Measurements from ENCODE around the gene C2CD2.

C2CD2 gene

DNA sequence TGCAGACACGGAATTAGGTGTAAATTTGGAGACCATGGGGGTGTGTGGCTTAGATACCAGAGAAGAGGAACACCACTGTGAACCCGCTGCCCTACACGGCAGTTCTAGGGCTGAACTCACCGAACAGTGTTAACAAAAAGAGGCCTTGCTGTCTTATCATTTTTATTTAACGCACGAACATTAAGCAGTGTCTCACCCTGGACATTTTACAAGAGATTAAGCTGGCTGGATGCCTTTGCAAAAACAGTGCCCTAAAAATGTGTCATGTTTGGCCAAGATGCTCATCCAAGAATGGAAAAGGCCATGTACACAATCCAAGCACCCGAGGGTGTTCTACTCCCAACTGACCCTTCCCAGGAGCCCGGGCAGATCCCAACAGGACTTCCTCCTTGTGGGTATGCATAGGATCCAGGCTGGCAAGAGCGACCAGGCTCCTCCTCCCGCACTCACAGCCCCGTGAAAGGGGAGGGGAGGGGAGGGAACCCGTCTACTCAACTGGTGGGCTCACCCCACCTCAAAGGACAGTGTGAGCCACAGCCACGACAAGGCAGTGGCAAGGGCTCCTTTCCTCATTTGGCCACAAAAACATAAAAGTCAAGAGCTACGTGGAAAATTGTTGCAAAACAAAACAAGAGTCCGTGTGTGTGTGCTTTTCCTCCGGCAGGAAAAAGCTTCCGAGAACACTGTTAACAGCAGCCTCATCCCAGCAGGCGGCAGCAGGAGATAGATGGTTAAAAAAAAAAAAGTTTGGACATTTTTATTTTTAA is 20.3 kb downstream of the C2CD2 start:
- no peak for DNase-seq (ENCODE audit: low read depth in 3 of 3, low spot score in 1 of 3)

DNA sequence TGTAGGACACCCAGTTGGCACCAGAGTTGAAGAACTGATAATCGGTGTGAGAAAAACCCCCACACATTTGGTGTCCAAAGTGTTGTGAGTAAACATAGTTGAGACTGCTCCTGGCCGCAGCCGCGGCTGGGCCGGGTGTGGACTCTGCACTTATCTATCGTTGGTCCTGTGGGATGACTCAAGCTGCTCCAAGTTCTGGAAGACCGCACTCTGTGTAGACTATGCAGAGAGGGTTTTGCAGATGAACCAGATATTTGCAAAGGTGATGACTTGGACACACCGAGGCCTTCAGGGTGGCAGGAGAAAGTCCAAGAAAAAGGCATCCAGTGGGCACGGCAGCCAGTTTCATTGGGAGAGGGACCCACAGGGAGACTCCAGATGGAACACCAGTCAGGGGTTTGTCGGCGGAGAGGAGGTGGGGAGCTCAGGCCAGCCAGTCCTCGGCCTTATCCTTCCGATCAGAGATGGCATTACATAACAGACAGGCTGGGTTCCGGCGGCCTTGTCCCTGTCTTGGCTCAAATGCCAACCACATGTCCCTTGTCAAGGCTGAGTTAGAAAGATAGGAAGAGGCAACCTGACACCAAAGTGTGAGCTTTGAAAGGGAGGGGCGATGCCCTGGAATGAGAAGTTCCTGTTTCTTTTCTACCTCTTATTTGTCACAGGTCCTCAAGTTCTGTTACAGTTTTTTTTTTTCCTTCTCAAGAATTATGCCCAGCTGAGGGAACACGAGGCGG is 21.1 kb downstream of the C2CD2 start:
- no peak for DNase-seq (ENCODE audit: low read depth in 3 of 3, low spot score in 1 of 3)

DNA sequence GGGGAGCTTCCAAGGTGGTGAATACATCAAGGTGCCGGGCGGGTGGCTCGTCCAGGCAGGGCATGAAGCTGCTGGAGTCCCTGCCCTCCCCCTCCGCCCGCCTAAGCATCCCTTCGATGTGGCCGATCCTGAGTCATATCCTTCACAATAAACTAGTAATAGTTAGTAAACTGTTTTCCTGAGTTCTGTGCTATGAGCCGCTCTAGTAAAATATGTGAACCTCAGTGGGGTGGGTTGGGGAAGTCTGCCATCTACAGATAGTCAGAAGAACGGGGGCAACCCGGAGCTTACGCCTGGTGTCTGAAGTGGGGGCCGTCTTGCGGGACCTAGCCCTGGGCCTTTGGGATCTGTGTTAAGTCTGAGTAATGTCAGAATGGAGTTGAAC is 21.6 kb downstream of the C2CD2 start:
- DNase-seq (ENCODE audit: low read depth in 3 of 3, low spot score in 1 of 3), result no peak

DNA sequence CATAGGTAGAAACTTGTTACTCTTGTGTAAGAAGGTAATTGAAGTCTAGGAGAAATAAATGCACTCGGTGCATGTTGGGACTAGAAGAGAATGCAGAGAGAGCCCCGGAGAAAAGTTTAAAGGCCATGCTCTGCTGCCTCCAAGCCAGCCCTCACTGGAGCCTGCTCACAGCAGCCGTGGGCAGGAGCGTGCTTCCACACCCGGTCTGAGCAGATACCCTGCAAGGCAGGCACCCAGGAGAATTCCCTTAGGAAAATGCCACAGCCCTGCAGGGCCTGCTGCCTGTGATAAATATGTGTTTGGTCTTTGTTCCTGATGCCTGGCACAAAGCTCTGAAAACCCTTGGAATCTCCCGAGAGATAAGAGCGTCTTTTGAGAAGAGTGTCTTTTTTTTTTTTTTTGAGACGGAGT is 22.8 kb downstream of the C2CD2 start:
- no peak for DNase-seq (ENCODE audit: low read depth in 3 of 3, low spot score in 1 of 3)

DNA sequence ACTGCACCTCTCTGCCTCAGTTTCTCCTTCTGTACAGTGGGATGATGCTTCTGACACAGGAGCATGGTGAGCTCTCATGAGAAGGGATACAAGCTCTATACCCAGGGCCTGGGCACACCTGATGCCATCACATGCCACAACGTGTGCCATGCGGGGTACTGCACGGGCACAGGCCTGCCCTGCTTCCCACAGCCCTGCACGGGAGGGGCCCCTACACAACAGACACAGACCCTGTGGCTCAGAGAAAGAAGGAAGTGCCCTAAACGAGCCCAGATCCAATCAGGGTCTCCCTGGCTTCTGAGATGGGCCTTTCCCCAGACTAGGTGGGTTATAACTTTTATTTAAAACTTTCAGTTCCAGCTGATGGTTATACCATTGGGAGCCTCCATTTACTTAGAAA is 24.6 kb downstream of the C2CD2 start:
- DNase-seq (ENCODE audit: low read depth in 3 of 3, low spot score in 1 of 3), result no peak

DNA sequence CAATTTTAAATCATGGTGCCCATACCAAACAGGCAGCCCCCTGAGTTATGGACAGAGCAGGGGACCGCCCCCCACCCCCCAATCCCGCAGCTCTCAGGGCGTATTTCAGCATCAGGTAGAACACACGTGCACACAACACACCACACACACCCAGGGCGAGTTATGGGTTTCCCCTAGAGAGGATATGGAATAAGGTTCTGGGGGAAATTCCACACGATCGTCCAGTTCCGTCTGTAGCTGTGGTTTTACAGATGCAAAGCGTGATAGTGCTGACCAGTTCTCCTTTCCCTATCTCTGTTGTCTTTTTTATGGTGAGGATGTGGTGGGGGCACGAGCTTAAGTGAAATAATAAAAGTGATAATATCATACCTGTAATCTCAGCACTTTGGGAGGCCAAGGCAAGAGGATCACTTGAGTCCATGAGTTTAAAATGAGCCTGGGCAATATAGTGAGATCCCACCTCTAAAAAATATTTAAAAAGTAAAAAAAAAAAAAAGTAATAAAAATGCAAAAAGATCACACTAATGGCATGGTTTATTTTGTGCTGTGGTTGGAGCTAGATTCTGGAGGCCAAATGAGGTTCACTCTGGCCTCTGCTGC is 25.1 kb downstream of the C2CD2 start:
- DNase-seq (ENCODE audit: low read depth in 3 of 3, low spot score in 1 of 3), result no peak

DNA sequence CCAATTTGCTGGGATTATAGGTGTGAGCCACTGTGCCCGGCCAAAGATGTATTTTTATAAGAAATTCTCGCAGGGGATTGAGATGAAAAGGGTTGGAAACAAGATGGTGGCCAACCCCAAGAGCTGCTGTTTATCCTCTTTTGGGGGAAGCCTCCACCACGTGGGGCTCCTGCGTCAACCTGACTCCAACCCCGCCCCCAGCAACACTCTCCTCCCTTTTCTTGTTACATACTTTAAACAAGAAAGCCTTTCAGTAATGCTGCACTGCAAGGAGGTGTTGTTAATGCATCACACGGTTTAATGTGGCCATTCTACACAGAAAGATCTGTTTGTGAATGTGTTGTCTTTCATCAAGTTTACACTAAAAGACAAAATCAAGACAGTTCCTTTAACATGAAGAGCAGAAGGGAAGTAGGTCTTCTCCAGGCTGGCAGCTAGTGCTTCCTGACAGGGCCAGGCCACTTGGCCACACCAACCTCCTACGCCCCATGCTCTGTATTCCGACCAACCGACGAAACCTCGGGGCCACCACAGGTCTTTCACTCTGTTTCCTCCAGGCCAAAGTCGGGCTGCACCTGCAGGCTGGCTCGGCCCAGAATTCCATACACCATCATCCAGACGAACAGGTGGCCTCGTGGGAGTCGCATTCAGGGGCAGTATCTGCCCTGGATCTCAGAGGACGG is 25.9 kb downstream of the C2CD2 start:
- no peak for DNase-seq (ENCODE audit: low read depth in 3 of 3, low spot score in 1 of 3)

DNA sequence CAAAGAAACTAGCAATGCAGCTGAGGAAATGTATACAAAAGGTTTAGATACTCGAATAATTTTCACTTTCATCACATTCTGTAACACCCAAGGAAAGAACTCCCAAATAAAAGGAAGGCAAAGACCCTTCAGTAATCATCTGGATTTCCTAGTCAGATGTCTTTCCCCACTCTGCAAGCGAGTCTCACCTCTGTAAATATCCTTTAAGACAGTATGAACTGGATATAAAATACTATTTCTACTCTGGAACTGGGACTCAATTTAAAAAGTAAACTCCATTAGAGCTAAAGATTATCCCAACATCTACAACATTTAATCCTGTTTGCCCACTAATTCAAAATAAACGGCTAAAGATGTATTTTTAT is 27.0 kb downstream of the C2CD2 start:
- no peak for DNase-seq (ENCODE audit: low read depth in 3 of 3, low spot score in 1 of 3)

DNA sequence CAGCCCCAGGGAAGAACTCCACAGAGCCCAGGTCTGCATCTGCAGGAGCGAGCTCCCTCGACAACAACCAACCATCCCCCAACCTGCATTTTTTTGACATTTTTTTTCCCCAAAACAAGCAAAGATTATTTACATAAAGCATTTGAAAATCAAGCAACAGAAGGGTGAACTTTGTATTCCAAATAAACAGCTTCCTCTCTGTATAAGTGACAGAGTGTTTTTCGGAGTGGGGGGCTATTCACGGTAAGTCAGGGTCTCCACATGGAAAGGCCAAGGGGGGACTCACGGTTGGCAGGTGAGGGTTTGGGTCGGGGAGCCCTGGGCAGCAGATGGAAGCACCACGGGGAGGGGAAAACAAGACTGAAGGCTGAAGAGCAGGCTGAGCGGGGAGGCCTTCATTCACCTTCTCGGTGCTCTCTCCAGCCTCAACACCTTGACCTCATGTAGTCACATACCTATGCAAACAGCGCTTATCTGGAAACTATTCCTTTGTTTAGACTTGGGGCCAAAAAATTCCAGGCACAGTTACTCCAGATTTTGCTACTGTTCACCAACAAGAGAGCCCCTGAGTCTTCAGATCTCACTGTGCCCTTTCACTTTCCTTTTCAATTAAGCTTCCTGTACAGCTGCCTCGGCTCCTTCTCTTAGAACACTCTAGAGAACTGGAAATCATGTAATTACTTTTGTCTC is 27.6 kb downstream of the C2CD2 start:
- no peak for DNase-seq (ENCODE audit: low read depth in 3 of 3, low spot score in 1 of 3)

DNA sequence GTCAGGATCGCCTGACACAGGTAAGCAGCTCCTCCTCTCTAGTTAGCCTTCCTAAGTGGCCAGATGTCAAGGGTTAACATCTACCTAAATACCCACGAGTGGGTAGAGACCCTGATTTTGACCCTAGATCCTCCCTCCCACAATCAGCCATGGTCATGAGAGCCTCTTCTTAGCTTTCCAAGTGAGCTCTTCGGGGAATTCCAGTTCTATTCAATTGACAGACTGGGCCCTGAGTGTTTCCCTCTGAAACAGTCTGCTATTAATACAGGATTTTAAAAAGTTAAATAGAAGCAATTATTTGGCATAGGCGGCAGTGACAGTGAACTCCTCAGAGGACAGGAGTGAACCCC is 28.1 kb downstream of the C2CD2 start:
- DNase-seq (ENCODE audit: low read depth in 3 of 3, low spot score in 1 of 3), result no peak

DNA sequence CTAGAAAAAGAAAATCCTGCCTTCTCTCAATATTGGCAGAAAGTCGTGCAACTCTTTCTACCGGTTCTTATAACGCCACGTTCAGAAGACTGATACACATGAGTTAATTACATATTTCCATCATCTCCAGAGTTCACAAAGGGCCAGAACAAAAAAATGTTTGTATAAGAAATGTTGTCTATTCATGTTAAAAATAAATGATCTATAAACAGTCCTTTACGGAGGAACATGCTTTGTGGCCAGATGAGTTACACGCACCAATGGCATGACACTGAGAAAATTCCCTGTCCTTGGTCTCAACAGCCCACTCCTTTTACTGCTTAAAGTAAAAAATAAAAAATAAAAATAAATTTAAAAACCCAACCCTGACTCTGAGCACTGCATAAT is 29.5 kb downstream of the C2CD2 start:
- DNase-seq (ENCODE audit: low read depth in 3 of 3, low spot score in 1 of 3), result no peak

DNA sequence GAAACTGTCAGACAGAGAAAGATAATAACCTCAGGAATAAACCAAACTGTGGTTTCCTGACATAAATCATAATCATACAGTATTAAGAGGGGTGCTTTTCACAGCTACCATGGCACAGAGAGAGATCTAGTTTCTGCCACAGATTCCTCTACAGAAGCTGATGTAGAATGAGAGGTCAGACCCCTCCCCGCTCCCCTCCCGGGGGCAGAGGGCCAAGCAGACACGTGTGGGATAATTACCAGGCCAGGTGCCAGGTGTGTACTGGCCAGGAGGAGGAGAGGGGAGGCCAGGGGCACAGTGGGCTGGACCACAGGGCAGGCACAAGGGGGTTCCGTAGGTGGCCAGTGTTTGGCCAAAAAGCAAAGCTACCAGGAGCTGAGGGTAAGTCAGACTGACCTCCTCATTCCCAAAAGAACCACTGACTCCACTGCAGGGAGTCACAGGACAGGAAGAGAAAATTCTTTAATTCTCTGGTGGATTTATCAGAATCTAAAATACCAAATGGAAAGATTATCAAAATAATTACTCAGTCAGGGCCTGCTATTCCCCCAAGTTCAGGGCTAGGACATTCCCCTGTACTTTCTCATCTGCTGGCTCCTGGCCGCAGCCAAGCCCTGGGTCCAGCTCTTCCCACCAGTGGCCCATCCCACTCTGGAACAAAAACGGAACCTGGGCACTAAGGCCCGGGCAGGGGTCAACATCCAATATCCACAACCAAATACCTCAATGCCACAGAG is 30.0 kb downstream of the C2CD2 start:
- DNase-seq (ENCODE audit: low read depth in 3 of 3, low spot score in 1 of 3), result no peak

DNA sequence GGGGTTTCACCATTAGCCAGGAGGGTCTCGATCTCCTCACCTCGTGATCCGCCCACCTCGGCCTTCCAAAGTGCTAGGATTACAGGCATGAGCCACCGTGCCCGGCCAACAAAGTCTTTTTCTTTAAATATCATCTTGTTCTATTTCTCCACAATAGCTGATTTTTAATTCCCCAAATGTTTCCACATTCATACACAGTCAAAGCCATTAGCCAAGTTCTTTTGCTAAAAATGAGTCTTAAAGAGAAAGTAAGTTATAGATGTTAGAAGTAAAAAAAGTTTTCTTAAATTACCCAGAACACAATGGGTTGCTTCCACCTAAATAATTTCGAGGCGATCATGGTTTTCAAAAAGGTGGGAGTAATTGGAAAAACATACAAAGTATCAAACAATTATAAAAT is 30.6 kb downstream of the C2CD2 start:
- no peak for DNase-seq (ENCODE audit: low read depth in 3 of 3, low spot score in 1 of 3)

DNA sequence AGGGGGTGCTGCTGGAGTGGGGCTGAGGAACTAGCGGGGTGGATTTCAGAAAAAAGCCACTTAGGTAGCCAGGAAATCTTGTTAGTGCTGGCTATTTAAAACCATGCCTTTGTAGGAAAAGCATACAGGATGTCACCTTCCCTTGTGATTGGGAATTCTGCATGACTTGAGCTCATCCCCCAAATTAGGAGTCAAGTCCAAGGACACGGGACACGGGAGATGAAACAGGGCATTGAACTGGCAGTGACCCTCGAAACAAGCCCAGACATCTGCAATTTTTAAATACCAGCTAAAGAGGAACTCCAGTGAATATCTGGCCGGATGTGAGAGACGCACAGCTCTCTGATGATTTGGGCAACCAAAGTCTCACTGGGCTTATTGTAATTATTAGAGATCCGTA is 32.8 kb downstream of the C2CD2 start:
- no peak for DNase-seq (ENCODE audit: low read depth in 3 of 3, low spot score in 1 of 3)

DNA sequence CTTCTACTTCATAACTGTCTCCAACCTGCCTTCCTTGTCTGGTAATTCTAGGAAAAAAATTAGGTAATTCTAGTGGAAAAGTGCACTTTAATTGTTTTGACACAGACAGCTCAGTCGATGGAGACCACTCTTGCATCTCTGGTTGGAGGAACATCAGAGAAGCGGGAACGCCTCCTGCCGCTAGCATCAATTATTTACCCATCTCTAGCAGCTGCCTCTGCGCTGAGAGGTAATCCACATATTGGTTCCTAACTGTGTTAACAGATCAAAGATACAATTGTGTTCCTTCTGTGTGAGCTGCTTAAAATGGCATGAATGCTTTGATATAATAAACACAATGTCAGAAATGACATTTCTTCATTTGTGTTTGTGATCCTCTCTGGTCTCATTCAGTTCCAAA is 33.3 kb downstream of the C2CD2 start:
- no peak for DNase-seq (ENCODE audit: low read depth in 3 of 3, low spot score in 1 of 3)

DNA sequence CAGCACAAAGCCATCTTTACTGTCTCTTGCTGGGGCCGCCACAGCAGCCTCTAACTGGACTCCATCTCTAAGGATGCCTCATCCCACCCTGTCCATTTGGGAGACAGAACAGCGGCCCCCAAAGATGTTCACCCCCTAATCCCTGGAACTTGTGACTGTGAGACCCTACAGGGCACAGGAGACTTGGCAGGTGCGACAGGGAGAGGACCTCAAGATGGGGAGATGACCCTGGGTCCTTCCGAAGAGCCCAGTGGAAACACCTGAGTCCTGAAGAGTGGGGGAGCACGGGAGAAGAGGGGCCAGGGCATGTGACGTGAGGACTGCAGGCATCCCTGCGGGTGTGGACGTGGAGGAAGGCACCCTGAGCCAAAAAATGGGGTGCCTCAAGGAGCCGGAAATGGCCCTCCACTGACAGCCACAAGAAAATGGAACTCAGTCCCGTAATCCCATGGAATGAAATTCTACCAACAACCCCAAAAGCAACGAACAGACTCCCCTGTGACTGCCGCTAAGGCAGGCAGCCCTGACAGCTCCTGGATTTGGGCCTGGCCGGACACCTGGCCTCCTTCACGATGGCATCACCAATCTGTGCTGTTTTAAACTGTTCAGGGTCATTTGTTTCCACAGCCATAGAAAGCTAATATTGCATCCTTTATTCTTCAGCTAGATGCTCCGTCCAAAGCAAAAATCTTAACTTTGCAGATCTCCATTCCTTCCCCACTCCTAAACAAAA is 34.0 kb downstream of the C2CD2 start:
- DNase-seq (ENCODE audit: low read depth in 3 of 3, low spot score in 1 of 3), result no peak

DNA sequence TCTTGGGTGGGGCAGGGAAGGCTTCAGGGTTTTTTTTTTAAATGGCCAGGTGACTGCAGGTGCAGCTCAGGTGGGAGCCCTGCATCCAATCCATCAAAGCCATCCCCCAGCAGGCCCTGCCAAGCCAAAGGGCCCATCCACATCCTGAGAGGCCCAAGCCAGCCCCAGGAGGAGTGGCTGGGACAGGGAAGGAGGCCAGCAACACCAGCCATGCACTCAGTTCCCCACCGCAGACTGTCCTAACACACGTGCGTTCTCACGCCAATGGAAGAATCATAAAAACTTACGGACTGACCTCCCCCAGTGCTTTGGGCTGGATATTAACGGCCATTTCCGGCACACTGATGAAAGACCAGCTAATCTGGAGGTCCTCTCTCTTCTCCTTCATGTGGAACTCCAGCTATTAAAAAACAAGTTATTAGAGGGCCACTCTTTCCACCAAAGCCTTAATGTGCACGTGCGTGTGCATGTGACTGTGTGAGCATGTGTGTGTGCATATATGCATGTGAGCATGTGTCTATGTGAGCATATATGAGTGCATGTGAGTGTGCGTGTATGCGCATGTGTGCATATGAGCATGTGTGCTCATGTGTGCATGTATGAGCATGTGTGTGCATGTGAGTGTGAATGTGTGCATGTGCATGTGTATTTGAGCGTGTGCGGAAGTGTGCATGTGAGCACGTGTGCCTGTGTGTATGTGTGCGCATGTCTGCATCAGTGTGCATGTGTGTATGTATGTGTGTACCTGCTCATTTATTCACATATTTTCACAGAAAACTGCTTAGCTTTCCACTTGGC is 35.1 kb downstream of the C2CD2 start:
- no peak for DNase-seq (ENCODE audit: low read depth in 3 of 3, low spot score in 1 of 3)

DNA sequence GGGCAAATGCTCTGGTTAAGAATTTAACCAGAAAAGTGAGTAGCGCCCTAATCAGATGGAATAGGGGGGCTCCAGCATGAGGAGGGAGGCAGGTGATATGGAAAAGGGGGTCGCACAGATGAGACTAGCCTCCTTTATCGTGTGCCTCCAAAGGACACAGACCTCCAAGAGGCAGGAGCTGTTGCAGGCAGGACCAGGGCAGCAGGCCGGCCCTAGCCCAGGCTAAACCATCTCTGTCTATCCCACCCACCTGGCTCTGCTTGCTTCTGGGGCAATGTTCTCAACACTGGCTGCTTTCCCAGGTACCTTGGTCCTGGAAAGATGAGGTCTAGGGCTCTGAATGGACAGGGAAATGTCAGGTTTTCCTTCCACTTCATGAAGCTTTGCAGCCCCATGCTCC is 36.3 kb downstream of the C2CD2 start:
- no peak for DNase-seq (ENCODE audit: low read depth in 3 of 3, low spot score in 1 of 3)

DNA sequence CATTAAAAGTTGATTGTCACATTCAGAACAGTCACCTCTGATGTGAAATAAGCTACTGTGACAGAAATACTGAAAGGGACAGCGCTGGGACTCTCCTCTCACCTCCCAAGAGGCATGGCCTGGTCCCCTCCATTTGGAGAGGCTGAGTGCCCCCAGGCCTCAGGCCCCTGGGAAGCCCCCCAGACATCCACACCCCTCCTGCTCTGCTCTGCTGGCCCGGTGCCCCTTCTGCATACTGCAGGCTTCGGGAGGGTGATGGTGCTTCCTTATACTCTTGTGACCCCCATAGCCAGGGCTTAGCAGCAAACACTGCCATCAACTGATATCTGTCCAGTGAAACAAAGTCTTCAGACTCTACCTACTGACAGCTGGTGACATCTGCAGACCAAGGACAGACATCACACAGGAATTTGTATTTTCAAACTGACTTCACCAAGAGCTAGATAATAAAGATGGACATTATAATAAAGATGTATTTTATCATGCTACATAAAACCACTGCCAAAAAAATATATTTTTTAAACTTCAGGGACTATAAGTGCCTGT is 36.9 kb downstream of the C2CD2 start:
- no peak for DNase-seq (ENCODE audit: low read depth in 3 of 3, low spot score in 1 of 3)

All from stimulated activated CD4-positive, alpha-beta T cell treated with anti-CD3 and anti-CD28 coated beads, TNF-alpha, amount 100 ng/mL, for 1 hour (primary cell).